Cardiac muscle cell (in vitro differentiated cells and primary cell): ENCODE measurements around the gene LAMTOR5. TPM values are rescaled to one million over a fixed set of nuclear protein-coding genes. Genes with fewer than 3 reads are reported as not detected.

ENCODE experiments used
- DNase-seq, 2 donors: peaks; one replicate each; pipeline versions ENCODE4 v3.0.0 to v3.0.0-alpha.2; 2010 to 2017; ENCODE audit warnings: low read depth in 1 of 2, low spot score in 1 of 2
- H3K27ac ChIP-seq: fragments of 200-600 bp; sonication (generic); 2 replicates; pipeline ENCODE4 v1.5.1; 2016
- H3K27me3 ChIP-seq: fragments of 200-600 bp; sonication (generic); 2 replicates; pipeline ENCODE4 v1.6.0; 2016; ENCODE audit warnings: control low read depth
- H3K36me3 ChIP-seq: fragments of 200-600 bp; sonication (generic); 2 replicates; pipeline ENCODE4 v1.5.1; 2016; ENCODE audit warnings: control low read depth
- H3K4me1 ChIP-seq: fragments of 200-600 bp; sonication (generic); 2 replicates; pipeline ENCODE4 v1.8.1; 2017; ENCODE audit warnings: low read depth, mild to moderate bottlenecking, mixed run types
- H3K4me3 ChIP-seq: fragments of 200-600 bp; sonication (generic); 2 replicates; pipeline ENCODE4 v1.5.1; 2016; ENCODE audit warnings: mild to moderate bottlenecking
- H3K9me3 ChIP-seq: fragments of 200-600 bp; sonication (generic); 2 replicates; pipeline ENCODE4 v1.5.1; 2017; ENCODE audit warnings: low read depth, mild to moderate bottlenecking, control low read depth
- polyA plus RNA-seq: library from polyadenylated mRNA; unstranded; fragments of >200 nt; fragmentation: Nextera tagmentation; extraction: Ambion mirVana; gene quantifications from 2 replicates; pipeline ENCODE4 v1.2.1, GENCODE V29; 2016
- total RNA-seq: library from RNA; depleted of rRNA; stranded (reverse); fragments of >200 nt; gene quantifications from 2 replicates; pipeline ENCODE4 v1.2.3, GENCODE V29; 2016
- TF ChIP-seq, protein P1 (sequence below): IDR thresholded peaks from 2 replicates; pipeline ENCODE4 v1.5.1; 2012; ENCODE audit warnings: low read depth, mild to moderate bottlenecking, low read length

LAMTOR5 gene
- total RNA-seq: 78.3 and 160 TPM in 2 replicates
- polyA plus RNA-seq: 349 and 465 TPM in 2 replicates

DNA sequence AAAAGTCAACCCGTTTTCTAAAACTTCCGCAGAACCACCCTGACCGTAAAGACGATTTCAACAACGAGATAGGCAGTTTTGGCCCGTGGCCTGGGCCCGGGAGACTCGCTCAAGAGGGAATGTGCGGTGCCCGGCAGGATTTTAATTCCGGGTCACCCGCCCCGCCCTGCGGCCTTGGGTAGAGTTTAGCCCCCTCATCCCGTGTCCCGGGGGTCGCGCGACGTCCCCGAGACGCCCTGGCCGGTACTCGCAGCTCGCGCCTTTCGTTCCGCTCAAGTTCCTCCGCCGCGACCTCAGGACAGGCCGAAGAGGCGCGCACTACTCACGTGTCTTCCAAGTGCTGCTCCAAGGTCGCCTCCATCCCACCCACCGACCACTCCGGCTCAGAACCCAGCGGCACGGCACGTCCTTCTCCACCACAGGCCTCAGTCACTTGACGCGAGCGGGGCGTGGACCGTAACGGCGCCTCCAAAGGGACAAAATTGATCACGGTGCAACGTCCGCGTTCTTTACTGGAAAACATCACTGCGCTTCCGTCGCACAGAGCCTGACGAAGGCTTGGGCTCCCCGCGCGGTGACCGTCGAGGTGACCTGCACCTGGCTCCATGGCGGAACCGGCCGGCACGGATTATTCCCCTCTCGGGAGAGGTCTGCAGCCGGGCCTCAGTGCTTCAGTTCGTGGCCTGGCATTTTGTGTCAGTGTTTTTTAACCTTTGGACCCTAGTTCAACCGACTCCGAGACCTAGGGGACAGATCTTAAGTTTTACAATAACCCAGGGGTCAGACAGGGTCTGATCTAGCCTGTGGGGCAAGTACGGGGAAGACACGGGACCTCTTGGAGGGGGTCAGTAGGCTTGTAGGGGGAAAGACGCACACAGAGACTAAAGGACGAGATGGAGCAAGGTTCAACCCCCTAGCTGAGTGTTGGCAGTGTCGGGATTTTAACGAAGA, at the start of gene LAMTOR5:
TSS of gene LAMTOR5 (minus strand) at position 435 of the 951 bp plus-strand sequence. CDS start at position 361, 74 bp downstream.
- H3K27me3 ChIP-seq: no peaks in the 10 kb centered on the region
- peaks cover 8% of the 10 kb centered on the region for H3K4me1 ChIP-seq
- no peaks in the 10 kb centered on the region for H3K9me3 ChIP-seq
- peak; percentile 94 to 95 for DNase-seq
- peak within 1 kb of the TSS; percentile 77 for H3K4me3 ChIP-seq
- H3K36me3 ChIP-seq: peaks cover 29% of the 10 kb centered on the region
- H3K27ac ChIP-seq: peak within 1 kb of the TSS; percentile 88
- TF ChIP-seq, protein P1, sequence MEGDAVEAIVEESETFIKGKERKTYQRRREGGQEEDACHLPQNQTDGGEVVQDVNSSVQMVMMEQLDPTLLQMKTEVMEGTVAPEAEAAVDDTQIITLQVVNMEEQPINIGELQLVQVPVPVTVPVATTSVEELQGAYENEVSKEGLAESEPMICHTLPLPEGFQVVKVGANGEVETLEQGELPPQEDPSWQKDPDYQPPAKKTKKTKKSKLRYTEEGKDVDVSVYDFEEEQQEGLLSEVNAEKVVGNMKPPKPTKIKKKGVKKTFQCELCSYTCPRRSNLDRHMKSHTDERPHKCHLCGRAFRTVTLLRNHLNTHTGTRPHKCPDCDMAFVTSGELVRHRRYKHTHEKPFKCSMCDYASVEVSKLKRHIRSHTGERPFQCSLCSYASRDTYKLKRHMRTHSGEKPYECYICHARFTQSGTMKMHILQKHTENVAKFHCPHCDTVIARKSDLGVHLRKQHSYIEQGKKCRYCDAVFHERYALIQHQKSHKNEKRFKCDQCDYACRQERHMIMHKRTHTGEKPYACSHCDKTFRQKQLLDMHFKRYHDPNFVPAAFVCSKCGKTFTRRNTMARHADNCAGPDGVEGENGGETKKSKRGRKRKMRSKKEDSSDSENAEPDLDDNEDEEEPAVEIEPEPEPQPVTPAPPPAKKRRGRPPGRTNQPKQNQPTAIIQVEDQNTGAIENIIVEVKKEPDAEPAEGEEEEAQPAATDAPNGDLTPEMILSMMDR: no peak

DNA sequence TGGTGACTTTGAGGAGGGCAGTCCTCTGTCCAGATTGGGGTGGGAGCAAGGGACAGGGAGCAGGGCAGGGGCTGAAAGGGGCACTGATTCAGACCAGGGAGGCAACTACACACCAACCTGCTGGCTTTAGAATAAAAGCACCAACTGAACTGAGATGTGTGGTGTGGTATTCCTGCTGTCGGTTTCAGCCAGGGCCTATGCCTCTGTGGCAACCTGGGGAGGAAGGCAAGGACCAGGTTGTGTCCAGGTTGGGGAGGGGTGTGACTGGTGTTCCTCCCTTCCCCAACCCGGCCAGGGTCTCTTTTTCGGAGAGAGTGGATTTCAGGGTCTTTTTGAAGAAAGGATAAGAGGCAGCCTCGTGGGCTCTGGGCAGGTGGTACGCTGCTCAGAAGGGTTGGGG, 49.7 kb upstream of the LAMTOR5 start:
- DNase-seq: no peak
- Histone ChIP-seq H3K9me3 (no peaks in the 10 kb centered on the region), H3K4me1 (no peaks in the 10 kb centered on the region), H3K4me3 (no peak overlapping the region), H3K27ac (no peak overlapping the region), H3K27me3 (no peaks in the 10 kb centered on the region), H3K36me3 (no peaks in the 10 kb centered on the region)
- TF ChIP-seq, protein P1: no peak

DNA sequence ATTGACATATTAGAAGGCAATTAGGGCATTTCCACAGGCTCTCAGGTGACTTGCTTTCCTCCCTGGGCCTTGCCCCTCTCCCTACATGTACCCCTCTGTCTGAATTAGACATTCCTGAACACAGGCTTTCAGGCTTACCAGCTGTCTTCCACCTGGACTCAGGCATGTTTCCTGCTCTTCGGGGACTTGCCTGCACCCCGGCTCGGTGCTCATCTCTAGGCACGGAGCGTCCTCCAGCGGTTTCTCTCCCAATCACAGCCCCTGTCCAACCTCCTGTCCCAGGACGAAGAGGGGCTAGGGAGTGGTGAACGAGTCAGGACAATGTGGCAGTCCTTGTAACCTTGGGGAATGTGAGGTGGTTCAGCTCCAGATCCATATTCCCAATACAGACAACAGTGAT, 47.7 kb upstream of the LAMTOR5 start:
- Histone ChIP-seq H3K27me3 (no peaks in the 10 kb centered on the region), H3K4me3 (no peak overlapping the region), H3K9me3 (no peaks in the 10 kb centered on the region), H3K27ac (no peak overlapping the region), H3K4me1 (no peaks in the 10 kb centered on the region), H3K36me3 (no peaks in the 10 kb centered on the region)
- TF ChIP-seq, protein P1: peak; percentile 30
- DNase-seq: peak in 1 of 2 donors; percentile 10

DNA sequence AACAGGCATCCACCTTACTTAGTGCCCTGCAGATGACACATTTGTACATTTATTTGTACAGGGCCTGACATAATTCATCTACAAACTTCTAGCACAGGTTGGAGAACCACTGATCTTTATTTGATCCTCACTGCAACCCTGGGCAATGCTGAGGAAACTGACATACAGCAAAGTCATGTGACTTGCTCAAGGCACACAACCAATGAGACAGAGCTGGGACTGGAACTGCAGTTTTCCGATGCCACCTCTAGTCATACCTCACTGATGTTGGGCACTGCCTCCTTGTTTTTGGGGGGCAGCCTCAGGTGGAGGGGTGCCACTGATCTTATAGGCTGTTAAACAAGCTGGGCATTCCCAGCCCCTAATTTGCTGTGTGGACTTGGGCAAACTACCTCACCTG, 46.8 kb upstream of the LAMTOR5 start:
- DNase-seq: no peak
- no peaks in the 10 kb centered on the region for H3K27me3 ChIP-seq
- no peaks in the 10 kb centered on the region for H3K36me3 ChIP-seq
- no peaks in the 10 kb centered on the region for H3K9me3 ChIP-seq
- H3K4me1 ChIP-seq: no peaks in the 10 kb centered on the region
- TF ChIP-seq, protein P1: no peak
- H3K4me3 ChIP-seq: no peak overlapping the region
- H3K27ac ChIP-seq: no peak overlapping the region

DNA sequence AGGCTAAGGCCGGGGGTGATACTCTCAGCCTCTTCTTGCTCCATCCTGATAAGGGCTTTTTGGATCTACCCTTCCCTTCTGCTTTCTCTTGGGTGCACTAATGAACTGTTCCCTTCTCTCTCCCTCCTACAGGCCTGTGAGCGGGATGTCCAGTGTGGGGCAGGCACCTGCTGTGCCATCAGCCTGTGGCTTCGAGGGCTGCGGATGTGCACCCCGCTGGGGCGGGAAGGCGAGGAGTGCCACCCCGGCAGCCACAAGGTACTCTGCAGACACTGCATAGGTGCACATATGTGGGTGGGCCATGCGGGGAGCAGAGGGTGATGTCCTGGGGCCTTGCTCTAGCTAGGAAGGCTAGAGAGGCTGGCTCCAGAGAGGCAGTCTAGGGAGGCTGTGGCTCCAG, 46.3 kb upstream of the LAMTOR5 start:
- Histone ChIP-seq H3K4me3 (no peak overlapping the region), H3K36me3 (no peaks in the 10 kb centered on the region), H3K4me1 (no peaks in the 10 kb centered on the region), H3K27ac (no peak overlapping the region), H3K9me3 (no peaks in the 10 kb centered on the region), H3K27me3 (no peaks in the 10 kb centered on the region)
- no peak for DNase-seq
- TF ChIP-seq, protein P1: no peak
